H9 (cell line): ENCODE measurements around the gene CEP55. TPM values are rescaled to one million over a fixed set of nuclear protein-coding genes. Genes with fewer than 3 reads are reported as not detected.

Source experiments
- DNase-seq: peaks from one replicate; pipeline ENCODE4 v3.0.0-alpha.2; 2017
- H2AFZ ChIP-seq: one replicate; pipeline ENCODE4 v1.6.1; 2013; ENCODE audit warnings: mild to moderate bottlenecking, low read length, control low read depth, moderate library complexity
- H2AK5ac ChIP-seq: 2 replicates; pipeline ENCODE4 v1.6.1; 2013; ENCODE audit warnings: low read length, control low read depth, mixed read lengths; ENCODE audit not compliant: insufficient read length
- H2BK120ac ChIP-seq: one replicate; pipeline ENCODE4 v1.6.1; 2013; ENCODE audit warnings: low read depth, mild to moderate bottlenecking, low read length, control low read depth, inconsistent platforms; ENCODE audit not compliant: poor library complexity, severe bottlenecking
- H2BK12ac ChIP-seq: 2 replicates; pipeline ENCODE4 v1.6.1; 2013; ENCODE audit warnings: low read length, control low read depth, mixed read lengths, low read depth; ENCODE audit not compliant: insufficient read length
- H2BK15ac ChIP-seq: 2 replicates; pipeline ENCODE4 v1.6.1; 2013; ENCODE audit warnings: low read depth, low read length, control low read depth
- H2BK20ac ChIP-seq: one replicate; pipeline ENCODE4 v1.6.1; 2013; ENCODE audit warnings: low read depth, mild to moderate bottlenecking, low read length, control low read depth, inconsistent platforms; ENCODE audit not compliant: poor library complexity, severe bottlenecking
- H2BK5ac ChIP-seq: 2 replicates; pipeline ENCODE4 v1.6.1; 2013; ENCODE audit warnings: low read length, control low read depth, mixed read lengths; ENCODE audit not compliant: insufficient read length
- H3K14ac ChIP-seq: 2 replicates; pipeline ENCODE4 v1.6.1; 2013; ENCODE audit warnings: low read length, control low read depth; ENCODE audit not compliant: insufficient read depth
- H3K18ac ChIP-seq: 2 replicates; pipeline ENCODE4 v1.6.1; 2013; ENCODE audit warnings: low read depth, mild to moderate bottlenecking, mixed read lengths, low read length, control low read depth; ENCODE audit not compliant: insufficient read length
- H3K23ac ChIP-seq: 2 replicates; pipeline ENCODE4 v1.6.1; 2013; ENCODE audit warnings: low read length, control low read depth, mixed read lengths, low read depth; ENCODE audit not compliant: insufficient read length
- H3K23me2 ChIP-seq: 2 replicates; pipeline ENCODE4 v1.6.1; 2013; ENCODE audit warnings: low read depth, mild to moderate bottlenecking, mixed read lengths, low read length, control low read depth; ENCODE audit not compliant: insufficient read length, poor library complexity, severe bottlenecking
- H3K27ac ChIP-seq: 2 replicates; pipeline ENCODE4 v1.5.1; 2013; ENCODE audit warnings: low read length, control low read depth, mixed read lengths, low read depth; ENCODE audit not compliant: insufficient read length
- H3K27me3 ChIP-seq: 2 replicates; pipeline ENCODE4 v1.6.1; 2013; ENCODE audit warnings: low read length, control low read depth, inconsistent platforms; ENCODE audit not compliant: insufficient read depth
- H3K4ac ChIP-seq: 2 replicates; pipeline ENCODE4 v1.6.1; 2013; ENCODE audit warnings: low read depth, mild to moderate bottlenecking, control low read depth, inconsistent platforms, low read length, moderate library complexity
- H3K4me1 ChIP-seq: 2 replicates; pipeline ENCODE4 v1.6.1; 2013; ENCODE audit warnings: low read length, control low read depth, inconsistent platforms; ENCODE audit not compliant: insufficient read depth
- H3K4me2 ChIP-seq: 2 replicates; pipeline ENCODE4 v1.6.1; 2013; ENCODE audit warnings: low read length, control low read depth, mixed read lengths; ENCODE audit not compliant: insufficient read length, insufficient read depth
- H3K56ac ChIP-seq: 2 replicates; pipeline ENCODE4 v1.6.1; 2013; ENCODE audit warnings: low read depth, mild to moderate bottlenecking, mixed read lengths, low read length, control low read depth; ENCODE audit not compliant: insufficient read length
- H3K79me1 ChIP-seq: 2 replicates; pipeline ENCODE4 v1.6.1; 2013; ENCODE audit warnings: low read depth, mild to moderate bottlenecking, moderate library complexity, low read length, control low read depth, inconsistent platforms; ENCODE audit not compliant: insufficient read depth, poor library complexity, severe bottlenecking
- H3K79me2 ChIP-seq: 2 replicates; pipeline ENCODE4 v1.6.1; 2013; ENCODE audit warnings: low read length, control low read depth, inconsistent platforms; ENCODE audit not compliant: insufficient read depth
- H3K9ac ChIP-seq: 2 replicates; pipeline ENCODE4 v1.6.1; 2013; ENCODE audit warnings: low read length, control low read depth, mixed read lengths; ENCODE audit not compliant: insufficient read length; ENCODE audit errors: extremely low read depth
- H3K9me3 ChIP-seq: one replicate; pipeline ENCODE4 v1.6.1; 2013; ENCODE audit warnings: low read depth, low read length, inconsistent platforms; ENCODE audit not compliant: control insufficient read depth
- H3T11ph ChIP-seq: one replicate; pipeline ENCODE4 v1.6.1; 2013; ENCODE audit warnings: mild to moderate bottlenecking, low read length, control low read depth, inconsistent platforms
- H4K20me1 ChIP-seq: one replicate; pipeline ENCODE4 v1.6.1; 2013; ENCODE audit not compliant: control insufficient read depth, insufficient read length, insufficient read depth
- H4K5ac ChIP-seq: 2 replicates; pipeline ENCODE4 v1.6.1; 2013; ENCODE audit warnings: low read depth, mild to moderate bottlenecking, mixed read lengths, low read length, control low read depth; ENCODE audit not compliant: insufficient read length
- H4K8ac ChIP-seq: replicated peaks from 2 replicates; pipeline ENCODE4 v1.6.1; 2013; ENCODE audit warnings: low read length, control low read depth, mixed read lengths, low read depth; ENCODE audit not compliant: insufficient read length
- H4K91ac ChIP-seq: 2 replicates; pipeline ENCODE4 v1.6.1; 2013; ENCODE audit warnings: low read depth, mild to moderate bottlenecking, moderate library complexity, mixed read lengths, low read length, control low read depth; ENCODE audit not compliant: insufficient read length
- H3K27ac Mint-ChIP-seq, 3 experiments: 2 replicates in 2 of 3; 3 replicates in 1 of 3; pipeline ENCODE4 v1.8.0; 2020 to 2021; ENCODE audit warnings: mixed read lengths in 3 of 3, mild to moderate bottlenecking in 1 of 3, moderate library complexity in 1 of 3
- H3K27me3 Mint-ChIP-seq: 2 replicates; pipeline ENCODE4 v1.8.0; 2021; ENCODE audit warnings: low read depth, mild to moderate bottlenecking, moderate library complexity, mixed read lengths
- H3K36me3 Mint-ChIP-seq, 3 experiments: 2 replicates in 2 of 3; 3 replicates in 1 of 3; pipeline ENCODE4 v1.8.0; 2020 to 2021; ENCODE audit warnings: low read depth in 3 of 3, mixed read lengths in 3 of 3; ENCODE audit not compliant: insufficient read depth in 1 of 3
- H3K4me1 Mint-ChIP-seq, 2 experiments: 2 replicates each; pipeline ENCODE4 v1.8.0; 2020; ENCODE audit warnings: mixed read lengths in 2 of 2
- H3K4me3 Mint-ChIP-seq, 2 experiments: 2 replicates in 1 of 2; 3 replicates in 1 of 2; pipeline ENCODE4 v1.8.0; 2020 to 2021; ENCODE audit warnings: mild to moderate bottlenecking in 2 of 2, mixed read lengths in 2 of 2, moderate library complexity in 1 of 2
- H3K9me3 Mint-ChIP-seq, 2 experiments: 2 replicates in 1 of 2; 3 replicates in 1 of 2; pipeline ENCODE4 v1.8.0; 2020; ENCODE audit warnings: mild to moderate bottlenecking in 2 of 2, mixed read lengths in 2 of 2, moderate library complexity in 1 of 2
- CTCF ChIP-seq: fragments of 200-600 bp; sonication (generic); conservative IDR thresholded peaks from 3 replicates; pipeline ENCODE4 v1.8.0; 2021; ENCODE audit warnings: antibody characterized with exemption, mild to moderate bottlenecking
- WGBS: extraction: QIAGEN DNeasy Blood & Tissue Kit; methylation state at CpG from one replicate; pipeline ENCODE4 v1.1.7; 2013; ENCODE audit warnings: missing lambda C conversion rate, low lambda C conversion rate, mixed read lengths; ENCODE audit not compliant: insufficient read length; ENCODE audit errors: extremely low coverage; 5-methylcytosine and 5-hydroxymethylcytosine counted together
- total RNA-seq: library from RNA; stranded (reverse); gene quantifications from 2 replicates; pipeline ENCODE4 v1.2.1, GENCODE V29; 2021

CEP55 gene
- total RNA-seq, 1 experiment from 2014 or later, result 17.8 TPM

- H2BK15ac ChIP-seq, result no peak overlapping the region
- Mint-ChIP-seq H3K36me3 (no peaks in the 10 kb centered on the region), H3K27me3 (peaks cover 71% of the 10 kb centered on the region), H3K27ac (peak overlapping the region in 1 of 3 experiments; percentile 90; a peak in 1 of 7 replicates), H3K4me3 (no peak overlapping the region), H3K9me3 (no peaks in the 10 kb centered on the region; a peak in 1 of 5 replicates), H3K4me1 (peaks cover under 1 to 9% of the 10 kb centered on the region in 2 experiments; a peak in 2 of 4 replicates)
- H3K79me1 ChIP-seq, result no peaks in the 10 kb centered on the region
- no peaks in the 10 kb centered on the region for H3K23me2 ChIP-seq
- H4K20me1 ChIP-seq, result no peaks in the 10 kb centered on the region
- no CpG with 5 or more reads among the region's 2 CpGs for WGBS
- no peak overlapping the region for H3K56ac ChIP-seq
- no peak overlapping the region for H2BK5ac ChIP-seq
- H3K14ac ChIP-seq, result no peak overlapping the region
- H4K5ac ChIP-seq, result no peak overlapping the region
- no peaks in the 10 kb centered on the region for H3K9me3 ChIP-seq
- H3K27me3 ChIP-seq, result peaks cover 31% of the 10 kb centered on the region
- no peak for DNase-seq
- H4K8ac ChIP-seq, result no peak overlapping the region
- H3K79me2 ChIP-seq, result no peaks in the 10 kb centered on the region
- no peak overlapping the region for H3K23ac ChIP-seq
- H2BK12ac ChIP-seq, result no peak overlapping the region
- H3K4me2 ChIP-seq, result no peak overlapping the region
- H4K91ac ChIP-seq, result no peak overlapping the region
- TF ChIP-seq CTCF, result no peak
- no peak overlapping the region for H2AFZ ChIP-seq
- no peak overlapping the region for H2BK120ac ChIP-seq
- no peak overlapping the region for H3K9ac ChIP-seq
- H3T11ph ChIP-seq, result no peak overlapping the region
- H2AK5ac ChIP-seq, result no peak overlapping the region
- H2BK20ac ChIP-seq, result no peak overlapping the region
- no peak overlapping the region for H3K27ac ChIP-seq
- H3K18ac ChIP-seq, result no peak overlapping the region
- no peaks in the 10 kb centered on the region for H3K4me1 ChIP-seq
- H3K4ac ChIP-seq, result no peak overlapping the region
These were observed 76.2 kb downstream of the CEP55 start for GRCh38 chr10:93572606-93573005.
